Stimulated activated CD8-positive, alpha-beta memory T cell treated with anti-CD3 and anti-CD28 coated beads, Interleukin-15, amount 100 ng/mL, for 4 hours (primary cell): ENCODE data around the gene BUD31.
"Not testable (repeated sequence)": the region's sequence is repeated elsewhere in the genome, so short reads cannot be mapped to it uniquely, and the experiment has no call there.

Source experiments
- DNase-seq, 2 donors: peaks; one replicate each; pipeline ENCODE4 v3.0.0-alpha.2; 2020; ENCODE audit warnings: low read depth in 2 of 2

The BUD31 gene

DNA sequence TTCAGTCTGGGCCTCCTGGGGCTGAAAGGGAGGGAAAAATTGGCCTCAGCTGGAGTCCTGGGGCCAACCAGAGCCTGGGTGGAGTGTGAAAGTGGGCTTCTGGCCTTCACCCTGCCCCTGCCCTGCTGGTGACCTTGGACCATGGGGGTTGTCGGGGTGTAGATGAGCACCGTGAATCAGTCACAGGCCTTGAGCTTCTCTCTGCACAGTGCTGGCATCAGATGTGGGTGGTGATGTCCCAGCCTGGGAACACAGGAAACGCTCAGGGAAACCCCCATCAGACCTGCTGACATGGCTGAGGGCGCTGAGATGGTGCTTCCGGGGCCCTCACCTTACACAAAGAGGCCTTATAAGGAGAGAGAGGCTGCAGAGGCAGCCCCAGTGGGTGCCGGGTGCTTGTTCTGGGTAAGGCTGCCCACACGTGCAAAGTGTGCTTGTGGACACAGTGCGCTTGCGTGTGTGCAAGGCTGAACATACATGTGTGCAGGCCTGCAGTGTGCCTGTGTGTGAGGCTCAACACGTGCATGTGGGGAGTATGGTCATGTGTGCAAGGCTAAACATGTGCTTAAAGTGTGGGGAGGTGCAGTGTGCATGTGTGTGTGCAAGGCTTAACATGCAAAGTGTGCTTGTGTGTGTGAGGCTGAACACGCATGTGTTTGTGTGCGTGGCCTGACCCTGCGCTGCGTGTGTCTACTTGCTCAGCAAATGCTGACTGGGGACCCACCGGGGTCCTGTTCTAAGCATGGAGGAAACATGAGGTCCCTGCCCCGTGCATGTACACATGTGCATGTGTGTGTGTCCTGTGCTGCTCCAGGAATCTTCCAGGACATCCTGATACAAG lies 27.7 kb upstream of the BUD31 start:
- peak; percentile 80 to 90 for DNase-seq

DNA sequence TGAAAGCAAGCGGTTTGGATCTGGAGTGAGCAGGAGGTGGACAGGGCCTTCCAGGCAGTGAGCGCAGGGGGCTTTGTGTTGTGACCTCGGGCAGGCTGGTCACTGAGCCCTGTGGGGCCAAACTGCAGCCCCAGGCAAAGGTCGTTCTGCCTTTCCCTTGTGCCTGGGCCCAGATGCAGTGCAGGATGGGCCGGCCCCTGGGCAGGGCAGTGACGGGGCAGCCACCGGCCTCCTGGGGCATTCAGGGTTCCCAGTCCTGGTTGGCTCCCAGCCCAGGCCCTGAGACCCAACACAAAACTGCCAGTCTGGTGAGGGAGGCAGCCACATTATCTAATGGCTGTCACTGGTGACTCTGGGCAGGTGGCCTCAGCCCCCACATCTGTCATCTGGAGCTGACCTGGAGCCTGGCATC lies 27.1 kb upstream of the BUD31 start:
- no peak for DNase-seq

DNA sequence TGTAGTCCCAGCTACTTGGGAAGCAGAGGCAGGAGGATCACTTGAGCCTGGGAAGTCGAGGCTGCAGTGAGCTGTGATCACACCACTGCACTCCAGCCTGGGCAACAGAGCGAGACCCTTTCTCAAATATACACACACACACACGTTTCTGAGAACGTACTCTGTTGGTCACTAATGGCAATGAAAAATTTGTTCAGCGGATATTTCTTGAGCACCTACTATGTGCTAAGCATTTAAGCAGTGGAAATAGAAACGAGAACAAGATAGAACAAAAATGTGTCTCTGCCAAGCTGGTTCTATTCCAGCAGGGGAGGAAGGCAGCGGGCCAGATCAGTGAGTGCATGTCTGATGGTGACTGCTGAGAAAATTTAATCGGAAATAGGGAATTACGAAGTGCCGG lies 25.6 kb upstream of the BUD31 start:
- no peak for DNase-seq

DNA sequence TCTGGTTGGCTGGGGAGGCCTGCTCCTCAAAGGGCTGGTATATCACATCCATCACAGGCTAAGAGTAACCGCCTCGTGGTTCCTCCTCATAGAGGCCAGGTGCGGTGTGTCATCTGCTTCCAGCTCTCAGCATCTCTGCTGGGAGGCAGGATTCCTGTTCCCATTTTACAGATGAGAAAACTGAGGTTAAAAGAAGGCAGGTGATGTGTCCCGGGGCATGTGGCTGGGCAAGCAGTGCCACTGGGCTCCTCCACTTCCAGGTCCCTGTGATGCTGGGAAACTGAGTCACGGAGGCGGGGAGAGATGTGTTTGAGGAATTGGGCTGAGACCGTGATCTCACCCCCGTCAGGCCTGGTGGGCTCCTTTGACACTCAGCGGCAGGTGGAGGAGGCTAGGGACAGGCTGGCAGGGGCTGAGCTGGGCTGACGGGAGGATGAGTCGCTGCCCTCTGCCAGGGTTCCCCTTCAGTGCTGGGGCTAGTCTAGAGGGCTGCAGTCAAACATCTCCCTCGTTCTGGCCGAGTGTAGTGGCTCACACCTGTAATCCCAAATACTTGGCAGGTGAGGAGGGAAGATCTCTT lies 24.9 kb upstream of the BUD31 start:
- no peak for DNase-seq

DNA sequence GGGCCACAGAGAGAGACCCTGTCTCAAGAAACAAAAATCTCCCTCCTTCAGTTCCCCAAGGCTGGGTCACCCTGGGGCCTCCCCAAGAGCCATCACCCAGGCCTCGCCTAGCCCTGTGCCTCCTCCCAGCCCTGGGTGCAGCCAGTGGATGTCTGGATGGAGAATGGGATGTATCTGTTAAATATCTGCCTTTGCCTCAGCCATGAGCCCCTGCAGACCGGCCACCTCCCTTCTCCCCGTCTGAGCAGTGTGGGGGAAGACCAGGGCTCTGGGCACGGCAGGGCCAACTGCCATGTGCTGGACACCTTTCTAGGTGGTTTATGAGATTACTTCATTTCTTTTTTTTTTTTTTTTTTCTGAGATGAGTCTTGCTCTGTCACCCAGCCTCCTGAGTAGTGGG lies 24.2 kb upstream of the BUD31 start:
- no peak for DNase-seq

DNA sequence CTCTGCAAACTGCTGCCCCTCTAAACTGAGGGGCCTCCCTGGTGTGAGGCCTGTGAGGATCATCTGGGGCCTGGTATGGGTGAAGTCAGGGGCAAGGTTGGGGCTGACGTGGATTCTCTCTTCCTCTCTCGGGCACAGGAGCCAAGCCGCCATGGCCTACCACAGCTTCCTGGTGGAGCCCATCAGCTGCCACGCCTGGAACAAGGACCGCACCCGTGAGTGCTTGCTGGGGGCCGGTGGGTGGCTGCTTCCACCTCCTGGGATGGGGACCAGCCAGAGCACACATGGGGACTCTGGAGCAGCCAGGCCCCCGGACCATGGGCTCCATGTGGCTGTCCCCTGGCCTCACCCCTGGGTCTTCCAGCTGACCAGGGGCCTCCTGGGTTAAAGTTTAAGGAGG lies 23.2 kb upstream of the BUD31 start:
- DNase-seq: no peak

DNA sequence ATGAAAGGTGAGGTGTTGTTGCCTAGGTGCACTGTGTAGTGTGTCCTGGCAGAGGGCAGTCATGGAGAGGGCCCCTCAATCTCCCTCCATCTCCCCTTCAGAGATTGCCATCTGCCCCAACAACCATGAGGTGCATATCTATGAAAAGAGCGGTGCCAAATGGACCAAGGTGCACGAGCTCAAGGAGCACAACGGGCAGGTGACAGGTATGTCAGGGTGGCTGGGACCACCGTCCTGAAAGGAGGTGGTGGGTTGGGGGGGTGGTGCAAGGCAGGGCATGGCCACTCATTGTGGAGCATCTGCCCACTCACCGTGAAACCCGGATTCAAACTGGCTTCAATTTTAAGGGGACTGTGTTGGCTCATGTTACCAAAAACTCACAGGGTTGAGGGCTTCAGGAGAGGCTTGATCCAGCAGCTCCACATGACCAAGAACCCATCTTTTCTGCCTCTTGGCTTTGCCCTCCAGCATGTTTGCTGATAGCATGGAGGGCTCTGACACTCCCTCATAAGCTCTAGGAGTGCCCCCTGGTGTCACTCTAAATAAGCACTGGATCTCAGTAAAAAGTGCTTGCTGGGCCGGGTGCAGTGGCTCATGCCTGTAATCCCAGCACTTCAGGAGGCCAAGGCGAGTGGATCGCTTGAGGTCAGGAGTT lies 22.1 kb upstream of the BUD31 start:
- DNase-seq: no peak

DNA sequence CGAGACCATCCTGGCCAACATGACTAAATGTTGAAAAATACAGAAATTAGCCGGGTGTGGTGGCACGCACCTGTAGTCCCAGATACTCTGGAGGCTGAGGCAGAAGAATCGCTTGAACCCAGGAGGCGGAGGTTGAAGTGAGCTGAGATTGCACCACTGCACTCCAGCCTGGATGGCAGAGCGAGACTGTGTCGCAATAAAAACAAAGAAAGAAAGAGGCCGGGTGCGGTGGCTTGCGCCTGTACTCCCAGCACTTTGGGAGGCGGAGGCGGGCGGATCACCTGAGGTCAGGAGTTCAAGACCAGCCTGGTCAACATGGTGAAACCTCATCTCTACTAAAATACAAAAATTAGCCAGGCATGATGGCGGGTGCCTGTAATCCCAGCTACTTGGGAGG lies 21.5 kb upstream of the BUD31 start:
- not testable (repeated sequence) for DNase-seq

DNA sequence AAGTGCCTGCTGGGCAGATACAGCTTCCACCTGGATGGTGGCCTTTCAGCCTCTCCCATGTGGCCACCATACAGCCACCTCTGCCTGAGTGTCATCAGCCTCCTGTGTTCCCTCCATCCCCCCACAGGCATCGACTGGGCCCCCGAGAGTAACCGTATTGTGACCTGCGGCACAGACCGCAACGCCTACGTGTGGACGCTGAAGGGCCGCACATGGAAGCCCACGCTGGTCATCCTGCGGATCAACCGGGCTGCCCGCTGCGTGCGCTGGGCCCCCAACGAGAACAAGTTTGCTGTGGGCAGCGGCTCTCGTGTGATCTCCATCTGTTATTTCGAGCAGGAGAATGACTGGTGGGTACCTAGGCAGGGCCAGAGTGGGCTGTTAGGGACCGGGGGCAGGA lies 20.9 kb upstream of the BUD31 start:
- no peak for DNase-seq

DNA sequence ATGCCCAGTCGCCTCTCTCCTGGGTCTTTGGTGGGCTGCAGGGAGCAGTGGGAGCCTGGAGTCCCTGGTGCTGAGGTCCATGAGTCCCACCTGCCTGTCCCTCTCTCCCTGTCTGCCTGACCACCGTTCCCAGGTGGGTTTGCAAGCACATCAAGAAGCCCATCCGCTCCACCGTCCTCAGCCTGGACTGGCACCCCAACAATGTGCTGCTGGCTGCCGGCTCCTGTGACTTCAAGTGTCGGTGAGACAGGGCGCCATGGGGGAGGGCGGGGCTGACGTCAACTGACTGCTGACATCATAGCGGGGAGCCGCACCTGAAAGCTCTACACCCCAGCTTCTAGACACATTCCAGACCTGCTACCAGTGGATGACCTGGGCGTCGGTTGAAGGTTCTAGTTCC lies 19.0 kb upstream of the BUD31 start:
- DNase-seq: no peak

DNA sequence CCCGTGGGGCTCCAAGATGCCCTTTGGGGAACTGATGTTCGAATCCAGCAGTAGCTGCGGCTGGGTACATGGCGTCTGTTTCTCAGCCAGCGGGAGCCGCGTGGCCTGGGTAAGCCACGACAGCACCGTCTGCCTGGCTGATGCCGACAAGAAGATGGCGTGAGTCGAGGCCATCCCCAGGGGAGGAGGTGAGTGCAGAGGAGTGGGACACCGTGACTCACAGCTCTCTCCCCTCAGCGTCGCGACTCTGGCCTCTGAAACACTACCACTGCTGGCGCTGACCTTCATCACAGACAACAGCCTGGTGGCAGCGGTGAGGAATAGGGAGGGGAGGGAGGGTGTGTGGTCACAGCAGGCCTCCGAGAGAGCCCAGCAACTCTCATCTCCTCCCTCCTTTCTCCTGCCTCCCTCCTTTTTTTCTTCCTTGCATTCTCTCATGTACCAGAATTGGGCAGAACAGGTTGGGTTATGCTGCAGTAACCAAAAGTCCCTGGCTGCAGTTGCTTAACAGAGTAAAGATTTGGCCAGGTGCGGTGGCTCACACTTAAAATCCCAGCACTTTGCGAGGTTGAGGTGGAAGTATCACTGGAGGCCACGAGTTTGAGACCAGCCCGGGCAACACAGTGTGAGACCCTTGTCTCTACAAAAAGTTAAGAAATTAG lies 17.7 kb upstream of the BUD31 start:
- no peak for DNase-seq

DNA sequence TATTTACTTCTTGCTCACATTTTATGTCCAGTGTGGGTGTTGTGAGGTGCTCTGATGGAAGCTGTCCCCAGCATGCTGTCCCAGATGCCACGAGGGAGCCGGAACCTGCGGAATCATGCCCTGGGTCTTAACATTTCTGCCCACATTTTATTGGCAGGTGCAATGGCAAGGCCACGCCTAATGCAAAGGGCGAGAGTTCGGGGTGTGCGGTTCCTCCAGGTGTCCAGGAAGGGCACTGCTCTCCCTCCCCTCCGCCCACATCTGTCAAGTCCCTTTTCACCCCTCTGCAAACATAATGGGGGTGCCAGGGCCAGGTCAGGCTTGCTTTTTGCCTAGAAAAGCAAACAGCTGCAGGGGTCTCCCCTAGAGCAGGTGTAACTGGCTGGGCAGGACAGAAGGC lies 16.7 kb upstream of the BUD31 start:
- DNase-seq: no peak

DNA sequence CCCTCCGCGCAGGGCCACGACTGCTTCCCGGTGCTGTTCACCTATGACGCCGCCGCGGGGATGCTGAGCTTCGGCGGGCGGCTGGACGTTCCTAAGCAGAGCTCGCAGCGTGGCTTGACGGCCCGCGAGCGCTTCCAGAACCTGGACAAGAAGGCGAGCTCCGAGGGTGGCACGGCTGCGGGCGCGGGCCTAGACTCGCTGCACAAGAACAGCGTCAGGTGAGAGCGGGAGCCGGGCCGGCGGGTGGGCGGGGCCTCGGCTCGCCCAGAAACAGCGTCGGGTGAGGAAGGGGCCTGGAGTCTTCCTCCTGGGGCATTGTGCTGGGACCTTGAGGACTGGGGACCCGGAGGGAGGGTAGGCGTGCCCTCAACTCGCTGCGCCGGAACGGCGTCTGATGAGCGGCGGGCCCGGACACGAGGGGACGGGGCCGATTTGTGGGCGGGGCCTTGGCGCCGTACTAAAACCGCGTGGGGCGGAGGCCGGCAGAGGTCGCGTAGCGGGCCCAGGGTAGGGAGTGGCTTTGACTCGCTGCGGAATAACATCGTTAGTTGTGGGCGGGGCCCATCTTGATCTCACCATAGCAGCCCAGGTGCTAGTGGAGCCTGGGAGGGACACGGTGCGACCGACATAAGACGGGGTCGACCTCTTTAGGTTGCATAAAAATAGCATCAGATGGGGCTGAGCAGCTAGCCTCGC lies 16.0 kb upstream of the BUD31 start:
- DNase-seq: peak; percentile 60 to 62

DNA sequence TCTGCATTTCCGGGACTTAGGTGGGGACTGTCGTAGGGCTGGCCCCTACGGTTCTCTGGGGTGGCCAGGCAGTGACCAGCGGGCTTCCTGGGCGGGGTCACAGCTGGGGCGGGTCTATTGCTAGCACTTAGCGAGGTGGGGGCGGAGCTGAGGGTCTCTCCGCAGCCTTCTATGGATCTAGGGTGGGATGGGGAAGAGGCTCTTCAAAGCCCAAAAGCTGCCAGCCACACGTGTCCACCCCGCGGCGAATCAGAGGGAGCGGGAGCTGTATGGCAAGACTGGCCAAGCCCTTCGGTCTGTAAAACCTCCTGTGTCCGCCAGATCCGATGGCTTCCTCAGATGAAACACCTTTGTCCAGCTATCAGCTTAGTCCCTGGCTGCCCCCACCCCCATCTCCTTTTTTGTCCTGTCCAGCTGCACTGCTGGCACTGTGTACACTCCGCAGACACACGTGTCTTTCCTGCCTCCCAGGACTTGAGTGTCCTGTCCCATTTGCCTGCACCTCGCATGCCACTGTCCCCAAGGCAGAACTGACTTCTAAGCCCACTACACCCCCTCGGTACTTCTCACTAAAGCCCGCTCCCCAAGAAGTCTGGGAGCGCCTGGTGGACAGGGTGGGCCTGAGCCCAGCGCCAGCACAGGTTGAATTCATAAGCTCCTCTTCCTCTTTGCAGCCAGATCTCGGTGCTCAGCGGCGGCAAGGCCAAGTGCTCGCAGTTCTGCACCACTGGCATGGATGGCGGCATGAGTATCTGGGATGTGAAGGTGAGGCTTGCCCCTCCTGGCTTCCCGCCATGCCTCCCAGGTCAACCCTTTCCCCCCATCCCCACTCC lies 15.2 kb upstream of the BUD31 start:
- DNase-seq: no peak

DNA sequence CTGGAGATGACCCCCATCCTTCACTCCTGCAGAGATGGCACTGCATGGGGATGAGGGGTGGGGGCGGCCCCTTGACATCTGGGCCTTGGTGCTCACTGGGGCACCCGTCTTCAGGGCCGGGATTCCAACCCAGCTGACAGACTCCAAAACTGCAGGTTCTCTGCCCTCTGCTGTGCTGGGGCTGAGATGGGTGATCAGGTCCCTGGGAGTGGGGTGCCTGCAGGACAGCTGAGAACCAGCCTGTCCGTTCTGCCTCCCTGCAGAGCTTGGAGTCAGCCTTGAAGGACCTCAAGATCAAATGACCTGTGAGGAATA lies 14.6 kb upstream of the BUD31 start:
- DNase-seq: no peak

DNA sequence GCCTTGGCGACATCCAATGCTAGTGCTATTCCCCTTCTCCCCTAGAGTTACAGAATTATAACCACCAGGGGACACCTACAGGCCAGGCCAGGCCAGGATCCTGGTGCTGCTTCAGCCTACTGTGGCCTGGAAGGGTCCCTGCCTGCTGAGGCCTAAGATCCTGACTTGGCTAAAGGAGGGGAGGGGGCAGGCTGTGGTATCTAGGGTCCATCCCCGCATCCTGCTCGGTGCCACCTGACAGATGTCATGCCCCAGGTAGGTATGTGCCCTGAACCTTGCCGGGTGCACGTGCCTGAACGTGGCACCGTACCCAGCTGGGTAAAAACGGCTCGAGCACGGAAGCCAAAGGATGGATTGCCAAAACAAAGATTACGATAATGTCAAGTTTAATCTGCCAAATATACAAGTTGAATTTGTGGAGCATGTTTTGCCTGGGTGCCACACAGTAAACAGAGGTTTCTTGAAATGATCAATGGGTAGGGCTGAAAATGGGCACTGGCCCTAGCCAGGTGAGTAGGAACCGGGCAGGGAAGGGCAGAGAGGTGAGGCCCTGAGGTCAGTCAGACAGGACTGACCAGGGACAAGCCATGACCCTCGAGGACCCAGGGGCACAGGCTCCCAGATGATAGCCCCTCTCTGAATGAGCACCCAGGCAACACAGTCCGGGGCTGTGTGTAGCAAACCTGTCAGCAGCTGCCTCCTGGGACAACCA lies 13.0 kb upstream of the BUD31 start:
- DNase-seq: no peak

DNA sequence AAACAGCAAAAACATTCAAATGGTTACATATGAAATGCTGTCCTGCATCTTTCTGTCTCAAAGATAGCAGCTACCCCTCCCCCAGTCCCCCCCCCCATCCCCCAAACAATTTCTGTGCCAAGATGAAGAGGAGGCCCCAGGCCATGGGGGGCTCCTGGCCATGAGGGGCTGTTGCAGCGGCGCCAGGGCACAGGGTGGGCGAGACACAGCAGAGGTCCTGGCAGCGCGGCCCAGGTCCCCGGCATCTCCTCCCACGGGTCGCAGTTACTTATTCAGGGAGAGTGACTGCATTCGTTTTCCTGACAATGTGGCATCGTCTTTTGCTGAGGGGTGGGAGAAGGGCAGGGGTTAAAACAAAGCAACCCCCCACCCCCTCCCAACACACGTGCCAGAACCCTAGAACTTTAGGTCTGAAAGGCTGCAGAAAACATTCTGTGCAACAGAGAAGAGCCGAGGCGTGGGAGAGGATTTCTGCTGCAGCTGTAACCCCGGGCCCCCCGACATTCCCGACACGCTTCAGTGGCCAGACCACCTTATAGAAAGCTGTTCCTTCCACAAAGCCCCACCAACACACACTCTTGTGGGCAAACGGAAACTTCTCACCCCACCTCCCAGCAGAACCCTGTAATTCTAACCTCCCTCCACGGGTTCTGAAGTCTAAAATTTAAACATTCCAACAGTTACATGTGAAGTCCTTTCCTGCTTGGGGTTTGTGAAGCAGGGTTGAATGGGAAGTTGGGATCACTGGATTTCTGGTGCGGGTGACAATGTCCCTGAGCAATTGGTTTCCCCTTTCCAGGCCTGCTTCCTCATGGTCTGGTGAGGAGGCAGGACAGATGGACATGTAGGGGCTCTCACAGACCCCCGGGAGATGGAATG lies 12.1 kb upstream of the BUD31 start:
- no peak for DNase-seq

DNA sequence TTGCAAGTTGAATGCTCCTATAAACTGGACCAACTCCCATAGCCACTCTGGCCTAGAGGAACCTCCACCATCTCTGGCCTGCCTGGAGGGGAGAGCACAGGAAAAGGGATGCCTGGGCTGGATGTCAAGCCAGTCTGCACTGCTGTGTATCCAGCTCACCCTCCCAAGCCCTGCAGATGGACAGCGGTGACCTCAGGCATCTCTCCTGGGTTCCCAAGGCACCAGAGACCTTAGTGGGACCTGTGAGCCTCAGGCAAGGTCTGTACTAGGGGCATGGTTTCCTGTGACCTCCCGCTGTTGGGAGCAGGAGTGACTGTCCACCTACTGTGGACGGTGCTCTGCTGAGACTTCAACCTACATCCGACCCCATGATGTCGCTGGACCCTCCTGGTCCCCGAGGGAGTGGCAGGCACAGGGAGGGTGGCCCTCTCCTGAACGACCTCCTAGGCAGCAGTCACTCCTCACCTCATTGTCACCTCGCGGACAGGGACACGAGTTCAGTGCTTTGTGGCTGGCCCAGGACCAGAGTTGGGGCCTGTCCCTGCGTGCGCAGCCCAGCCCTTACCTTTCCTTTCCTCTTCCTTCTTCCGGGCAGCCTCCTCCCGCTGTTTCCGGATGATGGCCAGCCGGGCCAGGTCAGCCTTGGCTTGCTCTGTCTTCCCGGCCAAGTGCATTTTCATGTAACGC lies 11.3 kb upstream of the BUD31 start:
- DNase-seq: no peak

DNA sequence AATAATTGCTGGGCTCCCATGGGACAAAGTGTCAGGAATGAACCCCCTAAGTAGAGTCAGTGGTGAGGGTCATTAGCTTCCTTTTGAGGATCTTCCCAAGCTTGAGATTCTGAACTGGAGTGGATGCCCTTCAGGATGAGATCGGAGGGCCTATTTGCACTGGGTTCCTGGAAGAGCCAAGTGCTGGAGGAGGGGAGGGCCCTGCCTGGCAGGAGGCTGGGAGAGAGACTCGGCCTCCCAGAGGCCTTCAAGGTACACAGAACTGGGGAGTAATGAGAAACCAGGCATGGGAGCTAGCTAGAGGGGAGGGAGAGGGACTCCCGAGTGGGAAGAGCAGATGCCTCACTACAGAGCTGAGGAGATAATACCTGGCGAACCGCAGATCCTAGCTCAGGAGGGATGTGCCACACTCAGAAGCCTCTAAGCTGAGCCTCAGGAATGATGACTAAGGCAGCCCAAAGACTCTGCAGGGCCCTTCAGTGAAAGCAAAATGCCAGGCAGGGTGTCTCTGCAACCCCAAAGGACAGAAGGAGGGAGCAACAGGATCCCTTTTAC lies 9.8 kb upstream of the BUD31 start:
- DNase-seq: no peak
